H1 (cell line): ENCODE measurements around the gene YWHAG. TPM values are rescaled to one million over a fixed set of nuclear protein-coding genes. Genes with fewer than 3 reads are reported as not detected.
A peak's percentile ranks its signal among the peaks of the same experiment; 100 is the strongest.

Experiments
- ATF3 ChIP-seq: IDR thresholded peaks from 2 replicates; pipeline ENCODE4 v1.6.1; 2011; ENCODE audit warnings: low read depth, mild to moderate bottlenecking, low read length; ENCODE audit not compliant: insufficient read depth
- BRCA1 ChIP-seq: IDR thresholded peaks from 2 replicates; pipeline ENCODE4 v1.6.1; 2012; ENCODE audit warnings: low read depth, low read length, improper control_type of control experiment
- CHD1 ChIP-seq: IDR thresholded peaks from 2 replicates; pipeline ENCODE4 v1.6.1; 2012; ENCODE audit warnings: low read depth, low read length, improper control_type of control experiment
- CREB1 ChIP-seq: IDR thresholded peaks from 2 replicates; pipeline ENCODE4 v1.6.1; 2012; ENCODE audit warnings: inconsistent platforms
- EP300 ChIP-seq, 2 experiments: IDR thresholded peaks; 1 replicate in 1 of 2; 2 replicates in 1 of 2; pipeline ENCODE4 v1.6.1; 2011 to 2012; ENCODE audit warnings: low read depth in 2 of 2, low read length in 2 of 2, mild to moderate bottlenecking in 2 of 2, borderline replicate concordance in 1 of 2, inconsistent platforms in 1 of 2, moderate library complexity in 1 of 2
- FOSL1 ChIP-seq: IDR thresholded peaks from 2 replicates; pipeline ENCODE4 v1.6.1; 2011; ENCODE audit warnings: mild to moderate bottlenecking, low read depth, low read length, moderate library complexity; ENCODE audit not compliant: insufficient read depth
- GABPA ChIP-seq: IDR thresholded peaks from 2 replicates; pipeline ENCODE4 v1.6.1; 2011; ENCODE audit warnings: mild to moderate bottlenecking, low read length, moderate library complexity, borderline replicate concordance; ENCODE audit not compliant: insufficient read depth
- GTF2F1 ChIP-seq: IDR thresholded peaks from 2 replicates; pipeline ENCODE4 v1.6.1; 2012; ENCODE audit warnings: low read depth, low read length, improper control_type of control experiment, borderline replicate concordance
- HDAC2 ChIP-seq, 2 experiments: fragments of 300-600 bp in 1 of 2; sonication (generic) in 1 of 2; IDR thresholded peaks; 2 replicates each; pipeline ENCODE4 v1.6.1; 2011 to 2012; ENCODE audit warnings: low read depth in 2 of 2, low read length in 2 of 2, mild to moderate bottlenecking in 2 of 2, moderate library complexity in 2 of 2, borderline replicate concordance in 1 of 2, inconsistent platforms in 1 of 2
- JUND ChIP-seq: IDR thresholded peaks from 2 replicates; pipeline ENCODE4 v1.6.1; 2011; ENCODE audit warnings: mild to moderate bottlenecking, improper control_type of control experiment, low read length
- KDM4A ChIP-seq: IDR thresholded peaks from one replicate; pipeline ENCODE4 v1.7.1; 2012; ENCODE audit warnings: low read depth, mild to moderate bottlenecking, moderate library complexity, low read length, inconsistent platforms; ENCODE audit not compliant: severe bottlenecking
- NRF1 ChIP-seq: IDR thresholded peaks from 2 replicates; pipeline ENCODE4 v1.6.1; 2011; ENCODE audit warnings: mild to moderate bottlenecking, low read depth, low read length, improper control_type of control experiment
- POLR2A ChIP-seq, 2 experiments: IDR thresholded peaks; 1 replicate in 1 of 2; 2 replicates in 1 of 2; pipeline ENCODE4 v1.6.1; 2011; ENCODE audit warnings: low read depth in 2 of 2, low read length in 2 of 2, mild to moderate bottlenecking in 2 of 2; ENCODE audit errors: control extremely low read depth in 1 of 2
- RFX5 ChIP-seq: IDR thresholded peaks from 2 replicates; pipeline ENCODE4 v1.6.1; 2011; ENCODE audit warnings: low read depth, low read length, improper control_type of control experiment, borderline replicate concordance
- SIRT6 ChIP-seq: IDR thresholded peaks from one replicate; pipeline ENCODE4 v1.7.1; 2012; ENCODE audit warnings: low read length, inconsistent platforms
- SP2 ChIP-seq: IDR thresholded peaks from 2 replicates; pipeline ENCODE4 v1.6.1; 2012; ENCODE audit warnings: mild to moderate bottlenecking, low read length, inconsistent platforms
- TAF1 ChIP-seq: IDR thresholded peaks from 2 replicates; pipeline ENCODE4 v1.6.1; 2011; ENCODE audit warnings: mild to moderate bottlenecking, low read depth, low read length
- TAF7 ChIP-seq: optimal IDR thresholded peaks from 2 replicates; pipeline ENCODE3; 2011; ENCODE audit warnings: low read depth, mild to moderate bottlenecking, inconsistent platforms, low read length, moderate library complexity, borderline replicate concordance
- TCF12 ChIP-seq: IDR thresholded peaks from 2 replicates; pipeline ENCODE4 v1.6.1; 2011; ENCODE audit warnings: low read depth, mild to moderate bottlenecking, low read length
- USF2 ChIP-seq: IDR thresholded peaks from 2 replicates; pipeline ENCODE4 v1.6.1; 2011; ENCODE audit warnings: low read length, improper control_type of control experiment
- ZNF274 ChIP-seq: IDR thresholded peaks from 2 replicates; pipeline ENCODE4 v1.7.0; 2012; ENCODE audit warnings: low read length, borderline replicate concordance; ENCODE audit errors: extremely low read depth
- polyA plus RNA-seq, 7 experiments: library from polyadenylated mRNA; depleted of rRNA in 3 of 7; stranded (reverse) in 5 of 7; unstranded in 2 of 7; fragments of >200 nt in 5 of 7; fragments of 200-250 nt in 2 of 7; gene quantifications; 1 replicate in 5 of 7; 2 replicates in 1 of 7; 4 replicates in 1 of 7; pipeline versions ENCODE4 v1.2.1 to v1.2.3, GENCODE V29; 2011 to 2013; ENCODE audit warnings: missing spikeins in 2 of 7, mixed read lengths in 2 of 7
- total RNA-seq: library from RNA; stranded (reverse); fragmentation: NEBNext Ultra II Directional; extraction: Animal tissue kit (Norgen Biotek cat#: 25700); gene quantifications from 2 replicates; pipeline ENCODE4 v1.2.1, GENCODE V29; 2021

Gene YWHAG
- total and polyA plus RNA-seq, 2 of the 8 experiments (the other 6 are each of a cell fraction or from before 2014, with no cell fraction given): 57.2 to 241 TPM

- TF ChIP-seq JUND (0 out of 2 replicates have a peak, but pooled peaks have one; percentile 29), NRF1 (peak; percentile 48), USF2 (no peak), POLR2A (IDR thresholded peaks at IDR 0.05; ENCODE audit: control extremely low read depth in 1 of 2, low read depth in 2 of 2, low read length in 2 of 2) (peak in 1 of 2 experiments; percentile 48; a peak in 1 of 3 replicates), CREB1 (no peak), SP2 (no peak), SIRT6 (no peak), FOSL1 (no peak), TCF12 (no peak), CHD1 (no peak), BRCA1 (no peak), EP300 (IDR thresholded peaks at IDR 0.05; ENCODE audit: borderline replicate concordance in 1 of 2, low read depth in 2 of 2, low read length in 2 of 2) (peak in 1 of 2 experiments; percentile 49; a peak in 1 of 3 replicates), TAF1 (peak; percentile 66; the same call in 1 of the 2 replicates), ATF3 (no peak), GTF2F1 (no peak), GABPA (peak; percentile 44; the same call in 1 of the 2 replicates), HDAC2 (IDR thresholded peaks at IDR 0.05; ENCODE audit: borderline replicate concordance in 1 of 2, low read depth in 2 of 2, low read length in 2 of 2) (peak in 1 of 2 experiments; percentile 51; a peak in 1 of 4 replicates), KDM4A (no peak), RFX5 (no peak), ZNF274 (no peak), TAF7 (no peak)
Observed at GRCh38 chr7:76303202-76304147, 55.3 kb downstream of the YWHAG start (continued).
